ENCODE results near the gene HMHB1.

The HMHB1 gene

DNA sequence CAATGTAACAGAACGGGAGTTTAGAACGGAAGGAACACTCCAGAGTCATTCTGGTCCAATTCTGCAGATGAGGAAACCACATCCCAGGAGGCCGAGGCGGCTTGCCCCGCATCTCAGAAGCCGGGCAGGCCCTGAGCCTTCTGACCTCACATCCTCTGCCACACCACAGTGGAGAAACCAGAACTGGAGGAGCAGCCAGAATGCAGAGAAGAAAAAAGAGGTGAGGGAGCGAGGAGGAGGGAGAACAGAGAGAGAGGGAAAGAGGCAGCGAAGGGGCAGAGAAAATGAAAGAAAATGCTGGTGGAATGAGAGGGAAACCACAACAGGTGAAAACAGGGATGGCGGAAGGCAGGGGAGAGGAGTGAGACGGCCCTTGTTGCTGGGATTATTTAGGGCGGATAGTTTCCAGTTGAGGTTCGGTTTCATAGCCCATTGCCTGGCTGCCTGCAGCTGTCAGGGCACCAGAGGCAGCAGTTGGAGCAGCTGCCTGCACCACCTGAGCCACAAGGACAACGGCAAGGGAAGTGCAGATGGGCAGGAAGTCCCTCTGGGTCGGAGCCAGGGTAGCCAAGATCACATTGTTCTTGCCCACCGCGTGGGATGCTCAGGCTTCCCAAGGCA lies at the start of gene HMHB1:
Gene HMHB1, plus strand, starts transcription at position 77 of the 621 bp plus-strand sequence.
- no peak for DNase-seq

DNA sequence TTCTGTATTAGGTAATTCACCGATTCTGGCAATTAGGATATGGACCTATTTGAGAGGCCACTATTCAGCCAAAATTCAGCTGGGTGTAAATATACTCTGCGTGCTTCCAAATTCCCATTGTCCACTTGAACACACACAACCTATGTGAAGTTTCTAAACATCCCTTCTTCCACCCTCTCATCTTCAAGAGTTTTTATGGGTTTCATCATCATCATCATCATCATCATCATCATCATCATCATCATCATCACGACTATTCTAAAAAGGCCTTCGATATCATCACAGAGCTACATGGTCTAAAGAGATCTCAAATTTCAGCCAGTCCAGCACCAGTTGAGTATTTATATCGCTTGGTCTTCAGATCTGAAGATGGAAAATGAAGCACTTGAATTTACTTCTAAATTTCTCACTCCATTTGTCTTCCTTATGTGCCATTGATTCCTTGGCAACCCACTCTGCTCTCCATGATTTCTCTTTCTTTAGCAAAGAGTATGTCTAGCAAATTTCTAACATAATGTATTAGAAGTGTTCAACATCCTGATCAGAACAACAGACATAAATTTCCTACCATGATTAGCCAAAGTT lies 49.2 kb upstream of the HMHB1 start:
- DNase-seq, result no peak

DNA sequence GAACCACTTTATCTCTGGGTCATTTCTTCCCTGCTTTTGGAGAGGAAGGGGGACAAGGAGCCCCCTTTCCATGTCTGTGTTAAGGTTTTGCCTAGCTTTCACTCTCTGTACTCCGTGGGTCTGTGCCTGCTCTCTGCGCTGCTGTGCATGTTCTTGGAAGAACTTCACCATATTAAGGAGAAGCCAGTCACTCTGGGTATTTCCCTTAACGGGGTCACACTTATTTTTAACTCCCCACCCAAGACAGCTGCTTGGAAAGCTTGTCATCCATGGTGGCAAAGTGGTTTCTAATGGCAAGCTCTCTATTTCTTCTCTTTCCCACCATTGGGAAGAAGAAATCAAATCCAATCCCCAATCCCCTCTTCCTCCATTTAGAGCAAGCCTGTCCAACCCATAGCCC lies 44.8 kb upstream of the HMHB1 start:
- DNase-seq, result no peak

DNA sequence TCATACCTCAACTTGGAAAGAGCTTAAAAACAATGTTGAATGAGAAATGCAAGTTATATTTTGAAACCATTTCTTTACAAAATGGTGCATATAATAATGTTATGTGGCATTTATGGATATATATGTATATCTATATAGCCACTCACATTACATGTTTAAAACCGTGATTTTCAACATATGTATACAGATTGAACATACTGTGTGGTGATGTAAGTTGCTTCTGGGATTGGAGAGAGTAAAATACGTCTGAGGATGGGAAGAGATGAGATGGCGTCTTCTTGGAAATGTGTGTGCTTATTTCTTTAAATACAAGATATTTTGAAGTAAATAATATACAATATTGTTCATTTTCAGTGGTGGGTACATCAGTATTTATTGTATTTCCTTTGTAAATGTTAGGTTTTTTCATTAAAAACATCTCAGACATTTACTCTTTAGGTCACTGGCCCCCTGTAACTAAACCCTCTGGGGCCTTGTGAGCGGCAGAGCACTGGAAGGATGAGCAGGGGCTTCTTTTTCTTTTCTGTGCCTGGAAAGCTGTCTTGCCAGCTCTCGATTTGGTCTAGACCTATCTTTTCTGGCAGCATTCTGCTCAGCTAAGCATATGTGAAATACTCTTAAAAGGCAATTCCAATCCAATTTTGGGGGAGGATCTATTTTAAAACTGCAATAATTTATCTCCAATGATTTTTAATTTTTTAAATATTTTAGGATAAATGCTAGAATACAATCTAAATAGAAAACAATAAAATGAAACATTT lies 42.8 kb upstream of the HMHB1 start:
- DNase-seq, result no peak

DNA sequence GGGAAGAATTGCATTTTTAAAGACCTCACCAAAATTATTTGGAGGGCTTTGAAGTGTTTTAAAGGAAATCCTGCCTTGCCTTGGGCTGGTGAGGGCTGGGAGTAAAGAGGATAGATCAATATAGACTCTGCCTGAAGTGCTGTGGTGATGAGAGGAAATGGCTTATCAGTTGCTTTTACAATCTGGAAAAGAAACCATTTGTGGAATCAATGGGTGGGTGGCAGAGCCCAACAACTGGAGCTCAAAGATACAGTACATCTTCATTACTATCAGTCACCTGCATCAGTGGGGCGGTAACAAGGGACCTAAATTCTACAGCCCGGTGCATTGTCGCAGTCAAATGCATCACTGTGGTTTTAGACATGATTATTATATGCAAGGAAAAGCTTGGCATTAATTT lies 41.5 kb upstream of the HMHB1 start:
- no peak for DNase-seq

DNA sequence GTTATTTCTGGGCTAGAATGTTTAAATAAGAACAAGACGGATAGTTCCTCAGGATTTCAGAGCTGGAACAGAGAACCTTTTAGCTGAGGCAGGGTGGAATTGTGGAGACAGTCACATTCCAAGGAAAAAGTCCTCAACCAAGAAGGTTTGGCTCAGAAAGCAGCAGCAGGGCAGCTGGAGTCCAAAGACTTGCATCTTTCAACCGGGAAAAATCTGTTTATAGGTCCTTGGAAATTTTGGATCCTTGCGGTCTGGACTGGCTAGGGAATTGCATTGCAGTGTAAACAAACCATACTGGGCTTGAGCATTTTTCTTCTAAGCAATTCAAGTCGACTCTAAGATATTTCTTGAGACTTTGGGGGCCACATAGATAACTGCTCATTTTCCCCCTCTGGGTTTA lies 40.8 kb upstream of the HMHB1 start:
- DNase-seq, result no peak

DNA sequence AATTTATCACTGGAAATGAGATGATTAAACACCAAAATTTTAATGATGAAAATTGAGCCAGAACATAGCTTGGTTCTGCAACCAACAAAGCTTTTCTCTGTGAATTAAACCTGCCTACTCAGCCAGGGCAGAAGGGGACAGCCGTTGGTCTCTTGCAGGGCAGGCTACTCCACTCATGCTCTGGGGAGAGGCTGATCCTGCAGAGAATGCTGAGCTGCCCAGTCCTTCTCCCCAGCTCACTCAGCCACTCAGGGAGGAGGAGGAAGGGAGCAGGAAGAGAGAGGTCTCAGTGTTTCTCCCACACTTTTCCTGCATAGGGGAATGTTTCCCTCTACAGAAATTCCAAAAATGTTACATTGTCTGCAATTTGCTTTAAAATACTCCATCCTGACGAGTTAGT lies 40.4 kb upstream of the HMHB1 start:
- DNase-seq, result no peak

DNA sequence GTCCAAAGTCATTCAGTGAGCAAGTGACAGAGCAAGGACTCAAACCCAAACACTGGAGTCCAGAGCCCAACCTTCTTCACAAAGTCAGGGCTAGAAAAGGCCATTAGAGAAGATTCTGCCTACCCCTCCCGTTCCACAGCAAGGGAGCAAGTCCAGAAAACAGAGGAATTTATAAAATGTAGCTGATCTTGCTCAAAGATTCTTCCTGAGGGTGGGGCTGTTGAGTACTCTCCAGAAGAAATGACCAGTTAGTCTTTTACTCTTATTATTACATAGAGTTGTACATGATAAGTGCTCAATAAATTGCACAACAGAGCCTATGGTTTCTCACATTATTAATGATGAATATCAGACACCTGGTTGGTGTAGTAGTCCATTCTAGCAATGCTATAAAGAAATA lies 39.3 kb upstream of the HMHB1 start:
- DNase-seq, result no peak

DNA sequence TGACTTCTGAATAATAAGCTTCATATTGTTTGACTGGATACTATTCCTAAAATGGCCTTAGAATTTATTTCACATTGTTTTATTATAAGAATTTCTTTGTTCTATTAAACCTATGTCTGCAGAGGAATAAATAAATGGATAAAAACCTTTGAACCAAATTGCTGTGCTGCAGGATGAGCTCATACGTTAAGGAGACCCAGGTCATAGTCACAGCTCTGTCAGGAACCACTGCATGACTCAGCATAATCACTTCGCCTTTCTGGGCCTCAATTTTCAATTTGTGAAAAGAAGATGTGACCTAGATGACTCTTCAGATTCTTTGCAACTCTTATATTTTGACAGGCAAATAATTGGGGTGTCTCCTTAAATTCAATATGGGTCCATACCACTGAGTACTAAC lies 36.7 kb upstream of the HMHB1 start:
- DNase-seq, result no peak

DNA sequence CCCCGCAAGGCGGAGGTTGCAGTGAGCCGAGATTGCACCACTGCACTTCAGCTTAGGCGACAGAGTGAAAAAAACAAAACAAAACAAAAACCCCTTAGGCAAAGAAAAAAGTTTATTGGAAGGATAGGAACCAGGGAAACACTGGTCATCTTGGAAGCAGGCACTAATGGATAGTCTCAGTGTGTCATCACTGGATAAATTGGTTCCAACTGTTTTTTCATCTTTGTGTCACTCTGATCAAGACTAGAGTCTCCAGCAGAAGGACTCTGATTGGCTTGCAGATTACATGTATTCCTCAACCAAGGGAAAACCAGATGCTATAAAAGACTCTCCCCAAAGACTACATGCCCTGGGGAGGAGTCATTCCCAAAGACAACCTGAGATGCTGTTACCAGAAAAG lies 35.0 kb upstream of the HMHB1 start:
- no peak for DNase-seq

DNA sequence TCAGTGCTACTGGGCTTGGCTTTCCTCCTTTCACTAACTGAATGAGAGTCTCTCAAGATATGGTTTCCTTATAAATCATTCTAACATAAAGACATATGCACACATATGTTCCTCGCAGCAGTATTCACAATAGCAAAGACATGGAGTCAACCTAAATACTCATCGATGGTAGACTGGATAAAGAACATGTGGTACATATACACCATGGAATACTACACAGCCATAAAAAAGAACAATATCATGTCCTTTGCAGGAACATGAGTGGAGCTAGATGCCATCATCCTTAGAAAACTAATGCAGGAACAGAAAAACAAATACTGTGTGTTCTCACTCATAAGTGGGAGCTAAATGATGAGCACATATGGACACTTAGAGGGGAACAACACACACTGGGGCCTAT lies 32.5 kb upstream of the HMHB1 start:
- DNase-seq, result no peak

DNA sequence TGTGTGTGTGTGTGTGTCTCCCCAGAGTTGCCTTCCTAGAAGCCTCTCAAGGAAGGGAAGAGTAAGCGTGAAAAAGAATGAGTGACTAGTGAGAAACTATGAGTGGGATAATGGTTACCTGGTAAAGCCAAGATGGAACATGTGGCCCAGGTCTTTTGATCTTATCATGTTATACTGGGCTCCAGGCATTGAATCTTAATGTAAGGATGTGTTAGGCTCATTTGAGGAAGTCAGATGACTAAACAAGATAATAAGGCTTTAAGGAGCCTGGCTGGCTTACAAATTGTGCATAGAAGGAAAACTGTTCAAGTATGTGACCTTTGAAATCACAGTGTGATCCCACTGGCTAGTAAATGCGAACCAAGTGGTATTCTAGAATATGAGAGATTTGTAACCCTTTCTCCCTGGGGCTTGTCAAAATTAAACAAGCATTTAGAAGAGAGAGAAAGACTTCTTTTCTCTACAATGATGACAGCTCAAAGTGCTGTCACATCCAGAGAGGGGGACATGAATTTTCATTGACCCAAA lies 29.9 kb upstream of the HMHB1 start:
- DNase-seq, result no peak

DNA sequence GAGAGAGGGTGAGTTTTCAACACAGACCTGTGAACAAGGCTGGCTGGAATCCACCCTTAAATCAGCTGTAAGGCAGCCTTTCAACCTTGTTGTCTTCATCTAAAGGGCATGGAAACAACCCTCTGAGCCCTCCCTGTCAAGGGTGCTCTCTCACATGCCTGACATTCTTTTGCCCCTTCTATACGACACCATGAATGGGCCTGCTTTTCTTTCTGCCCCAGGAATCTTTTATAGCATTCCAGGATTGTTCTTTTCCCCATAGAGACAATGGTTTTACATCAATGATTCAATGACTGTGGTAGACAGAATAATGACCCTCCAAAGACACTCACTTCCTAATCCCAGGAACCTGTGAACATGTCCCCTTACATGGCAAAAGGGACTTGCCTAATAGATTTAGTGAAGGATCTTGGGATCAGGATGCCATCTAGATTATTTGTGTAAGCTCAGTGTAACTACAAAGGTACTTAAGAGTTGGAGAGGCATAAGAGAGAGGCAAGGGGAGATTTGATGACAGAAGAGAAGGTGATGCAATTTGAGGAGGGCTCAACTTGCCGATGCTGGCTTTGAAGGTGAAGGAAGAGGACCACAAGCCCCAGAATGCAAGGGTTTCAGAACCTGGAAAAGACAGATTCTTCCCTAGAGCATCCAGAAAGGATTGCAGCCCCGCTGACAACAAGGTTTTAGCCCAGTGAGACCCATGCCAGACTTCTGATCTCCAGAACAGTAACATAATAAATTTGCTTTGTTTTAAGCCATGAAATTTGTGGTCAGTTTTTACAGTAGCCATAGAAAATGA lies 29.2 kb upstream of the HMHB1 start:
- DNase-seq, result no peak

DNA sequence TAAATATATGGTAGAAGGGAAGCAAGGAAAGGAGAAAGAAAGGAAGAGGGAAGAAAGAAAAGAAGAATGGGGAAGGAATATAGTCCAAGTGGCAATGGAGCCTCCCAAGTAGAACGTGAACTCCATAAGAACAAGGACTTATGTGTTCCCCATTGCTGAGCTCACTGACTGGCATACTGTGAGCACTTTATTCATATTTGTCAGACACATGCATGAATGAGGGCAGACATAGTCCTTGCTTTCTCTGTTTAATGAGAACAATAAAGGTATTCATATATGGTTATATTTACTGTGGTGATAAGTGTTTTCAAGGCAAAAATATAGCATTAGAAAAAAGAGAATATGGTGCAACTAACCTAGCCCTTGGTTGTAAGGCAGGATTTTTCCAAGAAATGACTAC lies 23.6 kb upstream of the HMHB1 start:
- no peak for DNase-seq

DNA sequence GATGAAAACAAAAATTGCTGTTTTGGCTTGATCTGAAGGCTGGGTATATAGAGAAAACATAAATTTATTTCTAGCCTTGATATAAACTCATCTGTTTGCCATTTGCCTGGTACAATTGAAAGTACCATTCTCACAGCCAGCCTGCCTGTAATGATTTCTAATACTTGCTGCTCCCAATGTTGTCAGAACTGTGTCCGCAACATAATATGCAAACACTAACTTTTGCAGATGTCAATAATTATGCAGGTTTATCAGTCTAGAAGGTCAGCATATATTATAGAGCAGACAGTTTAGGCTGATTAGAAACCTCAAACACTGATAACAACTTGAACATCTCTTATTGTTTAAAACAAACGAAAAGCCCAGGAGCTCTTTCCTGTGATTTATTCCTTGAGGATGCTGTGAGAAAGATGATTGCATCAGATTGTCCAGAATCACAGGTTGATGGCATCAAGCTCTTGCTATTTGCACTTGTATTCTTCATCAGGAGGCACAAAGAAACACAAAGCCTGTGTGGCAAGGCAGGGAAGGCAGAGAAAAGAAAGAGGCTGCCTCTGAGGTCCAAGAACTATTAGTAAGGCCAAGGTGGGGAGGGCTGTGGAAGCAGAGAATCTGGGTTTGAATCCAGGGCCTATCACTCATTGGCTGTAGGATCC lies 21.4 kb upstream of the HMHB1 start:
- no peak for DNase-seq

DNA sequence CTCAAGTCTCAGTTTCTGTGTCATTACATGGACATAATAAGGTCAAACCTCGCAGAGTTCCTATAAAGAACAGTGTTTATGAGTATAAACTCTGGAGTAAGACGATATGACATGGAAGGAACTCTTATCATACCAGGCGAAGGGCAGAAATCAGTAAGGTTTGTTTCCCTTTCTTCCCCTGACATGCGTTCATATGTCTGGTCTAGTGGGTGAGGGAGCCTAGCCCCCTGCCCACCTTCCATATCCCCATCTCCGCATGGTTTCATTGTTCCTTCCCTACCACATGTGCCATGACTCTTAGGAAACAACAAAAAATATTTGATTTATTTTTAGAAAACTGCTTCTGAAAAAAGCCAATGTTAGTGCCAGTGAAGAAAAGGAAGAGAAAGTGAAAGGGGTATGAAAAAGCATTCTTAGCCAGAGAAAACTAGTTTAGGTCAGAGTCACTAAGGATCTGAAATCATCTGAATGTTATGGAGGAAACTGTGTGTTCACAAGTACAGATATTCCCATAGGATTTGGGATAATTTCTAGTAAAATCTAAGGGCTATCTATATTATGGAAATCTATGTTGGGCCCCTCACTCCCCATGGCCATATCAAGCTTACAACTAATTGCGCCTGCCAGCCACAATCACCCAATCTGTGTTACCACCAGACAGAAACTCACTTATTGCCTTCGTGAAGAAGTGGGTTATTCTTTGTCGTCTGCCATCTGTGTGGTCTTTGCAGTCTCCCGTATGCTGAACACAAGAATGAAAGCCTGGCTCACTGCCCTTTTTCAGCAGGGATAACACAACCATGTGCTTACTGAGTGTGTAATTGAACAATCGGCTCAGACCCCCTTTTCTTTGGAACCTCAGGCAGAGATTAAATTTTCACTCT lies 19.9 kb upstream of the HMHB1 start:
- peak; percentile 23 for DNase-seq

DNA sequence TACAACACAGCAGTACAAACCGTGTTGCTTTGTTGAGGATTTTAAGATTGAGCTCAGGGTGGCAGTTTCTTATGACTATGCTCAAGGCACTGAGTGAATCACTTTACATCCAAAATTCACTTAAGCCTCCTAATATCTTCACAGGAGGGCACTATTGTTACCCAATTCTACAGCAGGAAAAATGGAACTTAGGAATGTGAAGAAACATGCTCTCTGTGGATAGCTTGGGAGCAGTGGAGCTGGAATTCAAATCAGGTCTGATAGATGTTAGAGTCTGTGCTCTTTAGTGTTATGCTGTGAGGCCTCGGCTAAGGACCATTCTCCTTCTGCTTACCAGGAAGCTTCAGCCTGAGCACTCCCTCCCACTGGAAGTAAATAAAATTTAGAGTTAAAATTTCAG lies 18.7 kb upstream of the HMHB1 start:
- DNase-seq, result no peak

DNA sequence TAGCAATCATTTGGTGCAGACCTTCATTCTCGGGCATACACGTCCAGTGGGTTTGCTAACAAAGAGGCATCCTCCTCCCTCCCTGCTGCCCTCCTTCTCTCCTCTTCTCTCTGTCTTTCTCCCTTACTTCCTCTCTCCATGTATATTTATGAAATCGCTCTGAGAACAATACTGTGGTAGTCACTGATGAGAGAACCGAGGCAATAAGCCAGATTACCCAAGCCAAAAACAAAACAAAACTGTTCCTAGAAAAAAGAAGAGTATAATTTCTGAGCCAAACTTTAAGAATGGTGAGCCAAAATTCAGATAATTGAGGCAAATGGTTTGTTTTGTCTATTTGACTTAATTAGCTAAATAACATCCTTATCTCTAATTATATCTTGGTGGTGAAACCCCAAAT lies 15.8 kb upstream of the HMHB1 start:
- DNase-seq, result no peak

DNA sequence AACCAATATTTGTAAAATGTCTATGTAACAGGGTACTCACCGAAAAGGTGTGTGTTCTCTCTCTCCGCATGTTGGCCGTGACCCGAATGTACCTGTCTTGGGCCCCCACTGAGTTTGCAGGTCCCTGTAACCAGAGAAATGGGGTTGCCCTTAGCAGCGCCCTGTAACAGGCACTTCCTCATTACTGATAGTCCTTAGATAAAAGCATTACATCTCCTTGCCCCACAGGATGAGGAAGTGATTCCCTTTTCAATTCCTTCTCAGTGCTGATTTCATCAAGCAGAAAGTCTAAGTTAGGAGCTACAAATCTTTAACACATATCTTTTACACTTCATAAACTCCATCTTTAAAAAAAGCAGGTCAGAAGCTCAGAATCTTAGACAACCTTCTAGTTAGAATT lies 15.2 kb upstream of the HMHB1 start:
- DNase-seq, result peak; percentile 9

DNA sequence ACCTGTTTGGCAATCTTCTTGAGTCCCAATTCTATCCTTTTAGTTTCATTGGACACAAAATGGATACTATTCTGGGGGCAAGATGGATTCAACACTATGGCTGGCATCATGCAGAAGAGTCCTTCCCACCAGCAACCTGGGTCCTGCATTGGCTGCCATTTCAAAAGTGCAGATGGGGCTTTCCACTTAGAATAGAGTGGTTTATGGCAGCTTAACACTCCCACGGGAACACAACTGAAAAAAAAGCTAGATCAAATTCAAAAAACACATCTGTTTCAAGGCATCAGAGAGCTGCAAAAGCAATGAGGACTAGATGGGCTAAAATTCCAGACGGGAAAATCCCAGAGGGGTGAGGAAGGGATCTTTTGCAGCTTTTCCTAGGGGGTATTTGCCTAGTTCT lies 11.2 kb upstream of the HMHB1 start:
- no peak for DNase-seq

DNA sequence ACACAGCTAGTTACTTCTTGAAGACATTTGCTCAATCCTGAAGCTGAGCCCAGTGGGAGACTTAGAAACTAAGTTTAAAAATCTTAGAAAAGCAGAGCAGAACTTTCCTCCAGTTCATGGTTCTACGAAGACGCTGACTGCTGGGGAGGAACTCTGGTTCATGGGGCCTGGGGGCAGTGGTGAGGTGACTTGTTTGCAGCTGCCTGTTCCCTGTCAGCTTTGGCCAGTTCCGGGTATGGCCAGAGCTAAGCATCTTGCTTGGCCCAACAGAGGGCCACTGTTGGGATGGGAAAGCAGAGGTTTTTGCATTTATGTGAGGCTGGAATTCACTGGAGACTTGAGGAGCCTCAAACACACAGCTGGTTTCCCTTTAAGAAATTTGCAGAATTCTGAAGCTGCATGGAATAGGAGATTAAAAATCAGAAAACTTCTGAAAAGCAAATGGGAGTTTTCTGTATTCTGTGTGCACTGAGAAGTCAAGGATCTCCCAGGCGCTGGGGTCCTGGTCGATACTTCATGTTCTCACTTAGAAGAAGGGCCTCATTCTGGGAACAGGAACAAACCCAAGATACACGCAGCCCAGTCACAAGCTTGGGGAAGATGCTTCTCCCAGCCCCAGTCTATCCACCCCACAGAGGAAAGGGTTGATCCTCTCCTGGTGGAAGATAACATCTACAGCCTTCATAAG lies 10.6 kb upstream of the HMHB1 start:
- no peak for DNase-seq

All from midbrain (tissue), 1 donor.